DOHH2 (cell line): ENCODE results near the gene RASA4B.

Experiments used
- H3F3A ChIP-seq: fragments of 200-600 bp; sonication (generic), shearing (Covaris generic); 2 replicates; pipeline ENCODE4 v1.6.0; 2016; ENCODE audit warnings: antibody characterized with exemption, mild to moderate bottlenecking; ENCODE audit not compliant: control insufficient read depth, insufficient read depth
- H3K27ac ChIP-seq: fragments of 200-600 bp; sonication (generic); 2 replicates; pipeline ENCODE4 v1.5.1; 2014; ENCODE audit warnings: low read depth, mild to moderate bottlenecking, low read length, moderate library complexity
- H3K27me3 ChIP-seq: fragments of 200-600 bp; sonication (generic); 2 replicates; pipeline ENCODE4 v1.6.1; 2014; ENCODE audit warnings: mild to moderate bottlenecking, low read length, mixed read lengths; ENCODE audit not compliant: control insufficient read depth
- H3K36me3 ChIP-seq: fragments of 200-600 bp; sonication (generic); 2 replicates; pipeline ENCODE4 v1.6.1; 2014; ENCODE audit warnings: mild to moderate bottlenecking, low read length, moderate library complexity, mixed read lengths; ENCODE audit not compliant: control insufficient read depth
- H3K4me1 ChIP-seq: fragments of 200-600 bp; sonication (generic); 2 replicates; pipeline ENCODE4 v1.6.1; 2014; ENCODE audit warnings: mild to moderate bottlenecking, low read length, mixed read lengths; ENCODE audit not compliant: control insufficient read depth
- H3K4me2 ChIP-seq: fragments of 200-600 bp; sonication (generic); 2 replicates; pipeline ENCODE4 v1.6.0; 2014; ENCODE audit warnings: mild to moderate bottlenecking, low read length, moderate library complexity
- H3K4me3 ChIP-seq: fragments of 200-600 bp; sonication (generic); 2 replicates; pipeline ENCODE4 v1.5.1; 2014; ENCODE audit warnings: mild to moderate bottlenecking, low read length, mixed read lengths
- H3K79me2 ChIP-seq: fragments of 200-600 bp; sonication (generic); 2 replicates; pipeline ENCODE4 v1.6.1; 2014; ENCODE audit warnings: mild to moderate bottlenecking, low read length, mixed read lengths; ENCODE audit not compliant: control insufficient read depth
- H3K9me2 ChIP-seq: fragments of 200-600 bp; sonication (generic); replicated peaks from 2 replicates; pipeline ENCODE4 v1.6.1; 2014; ENCODE audit warnings: mild to moderate bottlenecking, low read length, mixed read lengths; ENCODE audit not compliant: control insufficient read depth
- H3K9me3 ChIP-seq: fragments of 200-600 bp; sonication (generic); 2 replicates; pipeline ENCODE4 v1.6.1; 2014; ENCODE audit warnings: antibody characterized with exemption, low read length, mixed read lengths; ENCODE audit not compliant: control insufficient read depth, insufficient read depth
- H4K20me1 ChIP-seq: fragments of 200-600 bp; sonication (generic); 2 replicates; pipeline ENCODE4 v1.6.0; 2014; ENCODE audit warnings: low read depth, mild to moderate bottlenecking, antibody characterized with exemption, low read length, moderate library complexity; ENCODE audit not compliant: control insufficient read depth, insufficient read depth
- EZH2phosphoT487 ChIP-seq: fragments of 200-600 bp; sonication (generic); IDR thresholded peaks from 2 replicates; pipeline ENCODE4 v1.6.1; 2017; ENCODE audit warnings: borderline replicate concordance, mild to moderate bottlenecking, antibody characterized with exemption, low read length, moderate library complexity, mixed read lengths
- TF ChIP-seq, protein P1 (sequence below): fragments of 200-600 bp; sonication (generic); IDR thresholded peaks from one replicate; pipeline ENCODE4 v1.5.1; 2014; ENCODE audit warnings: antibody characterized with exemption, mild to moderate bottlenecking, low read depth, low read length; ENCODE audit not compliant: poor library complexity, severe bottlenecking

RASA4B gene

DNA sequence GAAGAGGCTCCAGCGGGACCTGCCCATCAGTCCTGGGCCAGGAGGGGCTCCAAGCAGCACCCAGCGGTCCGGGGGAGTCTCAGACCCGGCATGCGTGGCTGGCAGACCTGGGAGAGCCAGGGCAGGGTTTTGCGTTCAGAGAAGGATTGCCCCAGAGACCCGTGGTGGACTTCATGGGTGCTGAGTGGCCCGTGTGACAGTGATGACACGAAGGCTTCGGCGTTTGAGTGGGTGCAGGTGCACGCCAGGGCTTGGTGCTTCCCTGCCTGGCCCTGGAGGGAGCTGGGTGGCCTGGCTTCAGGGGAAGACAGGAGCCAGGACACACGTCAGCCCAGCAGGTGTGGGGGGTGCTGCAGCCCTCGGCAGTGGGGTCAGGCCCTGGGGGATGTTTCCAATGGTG lies 70.3 kb downstream of the RASA4B start:
- Histone ChIP-seq H3F3A (peaks cover 43% of the 10 kb centered on the region), H3K27me3 (no peaks in the 10 kb centered on the region), H3K4me2 (no peak overlapping the region), H3K4me1 (peaks cover 66% of the 10 kb centered on the region), H3K9me2 (no peaks in the 10 kb centered on the region), H3K36me3 (peaks cover 60% of the 10 kb centered on the region), H3K79me2 (peaks cover 45% of the 10 kb centered on the region), H3K27ac (no peak overlapping the region), H3K4me3 (no peak overlapping the region), H4K20me1 (peaks cover 6% of the 10 kb centered on the region; the same call in 1 of the 2 replicates), H3K9me3 (no peaks in the 10 kb centered on the region)
- TF ChIP-seq EZH2phosphoT487: no peak
- TF ChIP-seq, protein P1, sequence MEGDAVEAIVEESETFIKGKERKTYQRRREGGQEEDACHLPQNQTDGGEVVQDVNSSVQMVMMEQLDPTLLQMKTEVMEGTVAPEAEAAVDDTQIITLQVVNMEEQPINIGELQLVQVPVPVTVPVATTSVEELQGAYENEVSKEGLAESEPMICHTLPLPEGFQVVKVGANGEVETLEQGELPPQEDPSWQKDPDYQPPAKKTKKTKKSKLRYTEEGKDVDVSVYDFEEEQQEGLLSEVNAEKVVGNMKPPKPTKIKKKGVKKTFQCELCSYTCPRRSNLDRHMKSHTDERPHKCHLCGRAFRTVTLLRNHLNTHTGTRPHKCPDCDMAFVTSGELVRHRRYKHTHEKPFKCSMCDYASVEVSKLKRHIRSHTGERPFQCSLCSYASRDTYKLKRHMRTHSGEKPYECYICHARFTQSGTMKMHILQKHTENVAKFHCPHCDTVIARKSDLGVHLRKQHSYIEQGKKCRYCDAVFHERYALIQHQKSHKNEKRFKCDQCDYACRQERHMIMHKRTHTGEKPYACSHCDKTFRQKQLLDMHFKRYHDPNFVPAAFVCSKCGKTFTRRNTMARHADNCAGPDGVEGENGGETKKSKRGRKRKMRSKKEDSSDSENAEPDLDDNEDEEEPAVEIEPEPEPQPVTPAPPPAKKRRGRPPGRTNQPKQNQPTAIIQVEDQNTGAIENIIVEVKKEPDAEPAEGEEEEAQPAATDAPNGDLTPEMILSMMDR: no peak

DNA sequence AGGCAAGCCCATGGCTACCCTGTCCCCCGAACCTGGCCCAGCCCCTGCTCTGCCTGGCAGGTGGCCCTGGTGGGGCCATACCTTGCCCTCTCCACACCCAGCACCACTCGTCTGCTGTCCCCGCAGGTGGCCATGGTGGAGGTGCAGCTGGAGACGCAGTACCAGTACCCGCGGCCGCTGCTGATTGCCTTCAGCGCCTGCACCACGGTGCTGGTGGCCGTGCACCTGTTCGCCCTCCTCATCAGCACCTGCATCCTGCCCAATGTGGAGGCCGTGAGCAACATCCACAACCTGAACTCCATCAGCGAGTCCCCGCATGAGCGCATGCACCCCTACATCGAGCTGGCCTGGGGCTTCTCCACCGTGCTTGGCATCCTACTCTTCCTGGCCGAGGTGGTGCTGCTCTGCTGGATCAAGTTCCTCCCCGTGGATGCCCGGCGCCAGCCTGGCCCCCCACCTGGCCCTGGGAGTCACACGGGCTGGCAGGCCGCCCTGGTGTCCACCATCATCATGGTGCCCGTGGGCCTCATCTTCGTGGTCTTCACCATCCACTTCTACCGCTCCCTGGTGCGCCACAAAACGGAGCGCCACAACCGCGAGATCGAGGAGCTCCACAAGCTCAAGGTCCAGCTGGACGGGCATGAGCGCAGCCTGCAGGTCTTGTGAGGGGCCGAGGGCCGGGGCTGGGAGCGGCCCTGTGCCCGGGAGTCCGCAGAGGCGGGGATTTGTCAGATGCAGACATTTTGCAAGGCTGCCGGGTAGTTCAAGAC lies 71.0 kb downstream of the RASA4B start:
- H3K79me2 ChIP-seq: peaks cover 45% of the 10 kb centered on the region
- peaks cover 73% of the 10 kb centered on the region for H3K4me1 ChIP-seq
- H3F3A ChIP-seq: peaks cover 45% of the 10 kb centered on the region
- peak overlapping the region; percentile 98 for H3K27ac ChIP-seq
- no peaks in the 10 kb centered on the region for H3K27me3 ChIP-seq
- H3K9me3 ChIP-seq: no peaks in the 10 kb centered on the region
- peaks cover 4% of the 10 kb centered on the region; the same call in 1 of the 2 replicates for H4K20me1 ChIP-seq
- H3K36me3 ChIP-seq: peaks cover 65% of the 10 kb centered on the region
- no peaks in the 10 kb centered on the region for H3K9me2 ChIP-seq
- H3K4me2 ChIP-seq: peak overlapping the region; percentile 66
- TF ChIP-seq, protein P1: no peak
- no peak for TF ChIP-seq EZH2phosphoT487
- H3K4me3 ChIP-seq: peak overlapping the region; percentile 50; the same call in 1 of the 2 replicates

DNA sequence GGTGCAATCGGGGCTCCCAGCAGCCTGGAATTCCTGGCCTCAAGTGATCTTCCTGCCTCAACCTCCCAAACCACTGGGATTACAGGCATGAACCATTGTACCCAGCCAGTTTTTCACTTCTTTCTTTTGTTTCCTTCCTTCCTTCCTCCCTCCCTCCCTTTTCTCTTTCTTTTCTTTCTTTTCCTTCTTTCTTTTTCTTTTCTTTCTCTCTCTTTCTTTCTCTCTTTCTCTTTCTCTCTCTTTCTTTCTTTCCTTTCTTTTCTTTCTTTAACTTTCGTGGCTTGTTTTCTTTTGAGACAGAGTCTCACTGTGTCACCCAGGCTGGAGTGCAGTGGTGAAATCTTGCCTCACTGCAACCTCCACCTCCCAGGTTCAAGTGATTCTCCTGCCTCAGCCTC lies 71.9 kb downstream of the RASA4B start:
- peak overlapping the region; percentile 98 for H3K27ac ChIP-seq
- H3K36me3 ChIP-seq: peaks cover 71% of the 10 kb centered on the region
- TF ChIP-seq EZH2phosphoT487: no peak
- TF ChIP-seq, protein P1: no peak
- peaks cover 45% of the 10 kb centered on the region for H3K79me2 ChIP-seq
- H3K9me2 ChIP-seq: no peaks in the 10 kb centered on the region
- peak overlapping the region; percentile 66 for H3K4me2 ChIP-seq
- no peaks in the 10 kb centered on the region for H3K9me3 ChIP-seq
- no peaks in the 10 kb centered on the region for H3K27me3 ChIP-seq
- H3K4me1 ChIP-seq: peaks cover 73% of the 10 kb centered on the region
- peaks cover 48% of the 10 kb centered on the region for H3F3A ChIP-seq
- H4K20me1 ChIP-seq: no peaks in the 10 kb centered on the region
- H3K4me3 ChIP-seq: peak overlapping the region; percentile 50
